CD14-positive monocyte (primary cell): ENCODE results near the gene TAS2R20. TPM values are rescaled to one million over a fixed set of nuclear protein-coding genes. Genes with fewer than 3 reads are reported as not detected.

Experiments used
- DNase-seq, 3 donors: peaks; one replicate each; pipeline ENCODE4 v3.0.0-alpha.2; 2011 to 2022
- H2AFZ ChIP-seq: 2 replicates; pipeline ENCODE4 v1.6.0; 2012; ENCODE audit warnings: mild to moderate bottlenecking, low read depth, low read length, inconsistent platforms; ENCODE audit not compliant: insufficient read depth, poor library complexity, severe bottlenecking
- H3K27ac ChIP-seq, 2 donors: 1 replicate in 1 of 2; 2 replicates in 1 of 2; pipeline ENCODE4 v1.5.1; 2012 to 2013; ENCODE audit warnings: low read length in 2 of 2, control low read depth in 1 of 2, inconsistent platforms in 1 of 2, low read depth in 1 of 2, mild to moderate bottlenecking in 1 of 2
- H3K27me3 ChIP-seq, 2 donors: one replicate each; pipeline versions ENCODE4 v1.6.0 to v1.6.1; 2011 to 2013; ENCODE audit warnings: low read length in 2 of 2; ENCODE audit not compliant: control insufficient read depth in 2 of 2, insufficient read depth in 2 of 2
- H3K36me3 ChIP-seq, 2 donors: replicated peaks in 1 of 2; 1 replicate in 1 of 2; 2 replicates in 1 of 2; pipeline versions ENCODE4 v1.5.1 to v1.6.1; 2012 to 2013; ENCODE audit warnings: low read length in 2 of 2, control low read depth in 1 of 2, inconsistent platforms in 1 of 2, mild to moderate bottlenecking in 1 of 2; ENCODE audit not compliant: insufficient read depth in 2 of 2, control insufficient read depth in 1 of 2
- H3K4me1 ChIP-seq, 2 donors: 1 replicate in 1 of 2; 2 replicates in 1 of 2; pipeline versions ENCODE4 v1.5.1 to v1.6.1; 2012 to 2013; ENCODE audit warnings: low read length in 2 of 2, control low read depth in 1 of 2, inconsistent platforms in 1 of 2, mild to moderate bottlenecking in 1 of 2, moderate library complexity in 1 of 2; ENCODE audit not compliant: insufficient read depth in 2 of 2, control insufficient read depth in 1 of 2
- H3K4me2 ChIP-seq: replicated peaks from 2 replicates; pipeline ENCODE3; 2012; ENCODE audit warnings: low read length, moderate library complexity, mild to moderate bottlenecking; ENCODE audit not compliant: poor library complexity, severe bottlenecking; ENCODE audit errors: extremely low read depth
- H3K4me3 ChIP-seq, 3 experiments: fragments of 200-600 bp in 1 of 3; sonication (generic) in 1 of 3; replicated peaks in 1 of 3; 1 replicate in 2 of 3; 2 replicates in 1 of 3; pipeline ENCODE4 v1.5.1; 2011 to 2013; ENCODE audit warnings: low read length in 3 of 3, mild to moderate bottlenecking in 3 of 3, control low read depth in 2 of 3, low read depth in 2 of 3, inconsistent platforms in 1 of 3, moderate library complexity in 1 of 3
- H3K79me2 ChIP-seq: 2 replicates; pipeline ENCODE4 v1.6.0; 2012; ENCODE audit warnings: mild to moderate bottlenecking, control low read depth, inconsistent platforms, low read length, moderate library complexity; ENCODE audit not compliant: insufficient read depth
- H3K9ac ChIP-seq: 2 replicates; pipeline ENCODE4 v1.6.0; 2017; ENCODE audit warnings: low read length, mild to moderate bottlenecking; ENCODE audit not compliant: insufficient read depth, poor library complexity, severe bottlenecking
- H3K9me3 ChIP-seq, 2 donors: replicated peaks in 1 of 2; 1 replicate in 1 of 2; 2 replicates in 1 of 2; pipeline versions ENCODE4 v1.5.1 to v1.6.1; 2012 to 2013; ENCODE audit warnings: low read length in 2 of 2, control low read depth in 1 of 2; ENCODE audit not compliant: control insufficient read depth in 1 of 2, insufficient read depth in 1 of 2
- H4K20me1 ChIP-seq: 2 replicates; pipeline ENCODE4 v1.6.0; 2012; ENCODE audit warnings: mild to moderate bottlenecking, low read length, control low read depth, moderate library complexity; ENCODE audit not compliant: insufficient read depth
- H3K27ac Mint-ChIP-seq, 7 donors: one replicate each; pipeline ENCODE4 v1.8.0; 2020; ENCODE audit warnings: mild to moderate bottlenecking in 7 of 7, mixed read lengths in 7 of 7, moderate library complexity in 6 of 7, inconsistent platforms in 2 of 7
- H3K27me3 Mint-ChIP-seq, 3 donors: one replicate each; pipeline ENCODE4 v1.8.0; 2021 to 2022; ENCODE audit warnings: low read depth in 3 of 3, mild to moderate bottlenecking in 3 of 3, mixed read lengths in 3 of 3, moderate library complexity in 3 of 3, inconsistent platforms in 1 of 3
- H3K36me3 Mint-ChIP-seq, 2 donors: one replicate each; pipeline ENCODE4 v1.8.0; 2020; ENCODE audit warnings: mixed read lengths in 2 of 2, inconsistent platforms in 1 of 2, mild to moderate bottlenecking in 1 of 2
- H3K4me1 Mint-ChIP-seq: one replicate; pipeline ENCODE4 v1.8.0; 2020; ENCODE audit warnings: mild to moderate bottlenecking, mixed read lengths
- H3K4me3 Mint-ChIP-seq, 2 donors: one replicate each; pipeline ENCODE4 v1.8.0; 2020; ENCODE audit warnings: mild to moderate bottlenecking in 2 of 2, mixed read lengths in 2 of 2, moderate library complexity in 1 of 2
- H3K9me3 Mint-ChIP-seq, 7 donors: one replicate each; pipeline ENCODE4 v1.8.0; 2020 to 2022; ENCODE audit warnings: mixed read lengths in 7 of 7, mild to moderate bottlenecking in 6 of 7, moderate library complexity in 6 of 7, inconsistent platforms in 2 of 7
- CTCF ChIP-seq: fragments of 200-600 bp; IDR thresholded peaks from one replicate; pipeline ENCODE4 v1.8.0; 2022; ENCODE audit warnings: antibody characterized with exemption, mild to moderate bottlenecking
- WGBS: methylation state at CpG from one replicate; pipeline ENCODE4 v1.1.5; 2013; ENCODE audit warnings: missing lambda C conversion rate; ENCODE audit not compliant: insufficient coverage; 5-methylcytosine and 5-hydroxymethylcytosine counted together
- intact Hi-C, 2 donors: fragments of 100-400 bp; cut with micrococcal nuclease; formaldehyde crosslinking; loops; one replicate each; pipeline versions ENCODE4 v1.15.0 to v1.15.1; 2023
- polyA plus RNA-seq, 3 donors: library from polyadenylated mRNA; depleted of rRNA in 1 of 3; unstranded in 2 of 3; stranded (reverse) in 1 of 3; fragments of 300-500 nt in 2 of 3; fragments of >200 nt in 1 of 3; fragmentation: Illumina TruSeq in 2 of 3; gene quantifications; 1 replicate in 2 of 3; 2 replicates in 1 of 3; pipeline ENCODE4 v1.2.3, GENCODE V29; 2012 to 2021

Gene TAS2R20
- polyA plus RNA-seq, 3 donors = 0.71 TPM; not detected in 2

GRCh38 chr12:10974965-10975364, 23.1 kb downstream of the TAS2R20 start:
- TF ChIP-seq CTCF = no peak
- no peak overlapping the region for H3K9ac ChIP-seq
- Mint-ChIP-seq H3K27ac (no peak overlapping the region), H3K36me3 (peaks cover 3% of the 10 kb centered on the region in 2 donors), H3K4me1 (no peaks in the 10 kb centered on the region), H3K9me3 (peaks cover 0 to 2% (median 0%) of the 10 kb centered on the region in 7 donors), H3K27me3 (peaks cover 0 to 1% (median 0%) of the 10 kb centered on the region in 3 donors), H3K4me3 (no peak overlapping the region)
- no peak overlapping the region for H3K4me2 ChIP-seq
- H2AFZ ChIP-seq = no peak overlapping the region
- no peak overlapping the region for H3K4me3 ChIP-seq
- 100% methylated on average over 1 of the region's 3 CpGs for whole genome bisulfite sequencing
- H3K27me3 ChIP-seq = no peaks in the 10 kb centered on the region
- H3K9me3 ChIP-seq = no peaks in the 10 kb centered on the region
- H3K27ac ChIP-seq = no peak overlapping the region
- H3K36me3 ChIP-seq = no peaks in the 10 kb centered on the region
- no peak for DNase-seq
- intact Hi-C loops = no loop called here
- H3K4me1 ChIP-seq = no peaks in the 10 kb centered on the region
- no peaks in the 10 kb centered on the region for H4K20me1 ChIP-seq
- no peaks in the 10 kb centered on the region for H3K79me2 ChIP-seq

GRCh38 chr12:10968765-10969456, 29.2 kb downstream of the TAS2R20 start:
- Mint-ChIP-seq H3K27ac (no peak overlapping the region), H3K4me3 (no peak overlapping the region), H3K9me3 (peaks cover 0 to 3% (median 0%) of the 10 kb centered on the region in 7 donors), H3K36me3 (peaks cover 0 to 3% of the 10 kb centered on the region in 2 donors), H3K27me3 (no peaks in the 10 kb centered on the region), H3K4me1 (peaks cover 3% of the 10 kb centered on the region)
- Histone ChIP-seq H3K27me3 (no peaks in the 10 kb centered on the region), H3K4me2 (no peak overlapping the region), H3K36me3 (no peaks in the 10 kb centered on the region), H3K4me3 (no peak overlapping the region), H3K79me2 (no peaks in the 10 kb centered on the region), H3K9me3 (no peaks in the 10 kb centered on the region), H3K27ac (no peak overlapping the region), H3K9ac (no peak overlapping the region), H3K4me1 (no peaks in the 10 kb centered on the region), H2AFZ (no peak overlapping the region), H4K20me1 (no peaks in the 10 kb centered on the region)
- no peak for DNase-seq
- no peak for TF ChIP-seq CTCF
- 96% methylated on average over 8 of the region's 15 CpGs for WGBS
- intact Hi-C loops = no loop called here
